Caco-2 (cell line): ENCODE data around the gene MOK. TPM values are rescaled to one million over a fixed set of nuclear protein-coding genes. Genes with fewer than 3 reads are reported as not detected.

ENCODE experiments used
- BruUV-seq: library from RNA; stranded (reverse); fragments of 400-500 nt; replicated peaks from 2 replicates; lab custom pipeline; 2021; lab: Mats Ljungman, UMichigan
- CTCF ChIA-PET: fragments of 300-600 bp; sonication (Branson Sonifier 250); formaldehyde crosslinking; loops from one replicate; lab custom pipeline; 2022; ENCODE audit warnings: antibody characterized with exemption; lab: Charles Lee
- POLR2A ChIA-PET: fragments of 300-600 bp; sonication (Branson Sonifier 250); formaldehyde crosslinking; loops from one replicate; lab custom pipeline; 2022; ENCODE audit warnings: antibody characterized with exemption; lab: Charles Lee
- DNase-seq, 2 experiments: peaks; one replicate each; pipeline versions ENCODE4 v3.0.0 to v3.0.0-alpha.2; 2020 to 2022
- H3K27me3 ChIP-seq: replicated peaks from 2 replicates; pipeline ENCODE4 v1.6.0; 2011; ENCODE audit warnings: low read length; ENCODE audit not compliant: control insufficient read depth, insufficient read depth
- H3K36me3 ChIP-seq: 2 replicates; pipeline ENCODE4 v1.5.1; 2011; ENCODE audit warnings: low read length; ENCODE audit not compliant: control insufficient read depth, insufficient read depth
- H3K4me1 ChIP-seq: fragments of 250-450 bp; sonication (Bioruptor Pico); 2 replicates; pipeline ENCODE4 v1.5.1; 2020; ENCODE audit warnings: mild to moderate bottlenecking
- H3K4me3 ChIP-seq: 2 replicates; pipeline ENCODE4 v1.5.1; 2011; ENCODE audit warnings: low read depth, mild to moderate bottlenecking, control low read depth, low read length
- H3K9me3 ChIP-seq: fragments of 250-450 bp; sonication (Bioruptor Pico); 2 replicates; pipeline ENCODE4 v1.5.1; 2020; ENCODE audit warnings: mild to moderate bottlenecking, moderate library complexity
- H3K27ac Mint-ChIP-seq: one replicate; pipeline ENCODE4 v1.8.0; 2022; ENCODE audit warnings: mixed read lengths; ENCODE audit not compliant: unreplicated experiment
- H3K27me3 Mint-ChIP-seq: one replicate; pipeline ENCODE4 v1.8.0; 2022; ENCODE audit warnings: mixed read lengths; ENCODE audit not compliant: insufficient read depth, unreplicated experiment
- H3K36me3 Mint-ChIP-seq: one replicate; pipeline ENCODE4 v1.8.0; 2022; ENCODE audit warnings: mild to moderate bottlenecking, mixed read lengths; ENCODE audit not compliant: insufficient read depth, unreplicated experiment
- H3K4me1 Mint-ChIP-seq: one replicate; pipeline ENCODE4 v1.8.0; 2022; ENCODE audit warnings: low read depth, mixed read lengths; ENCODE audit not compliant: unreplicated experiment
- H3K4me3 Mint-ChIP-seq: one replicate; pipeline ENCODE4 v1.8.0; 2022; ENCODE audit warnings: mild to moderate bottlenecking, moderate library complexity, mixed read lengths; ENCODE audit not compliant: unreplicated experiment
- H3K9me3 Mint-ChIP-seq: one replicate; pipeline ENCODE4 v1.8.0; 2022; ENCODE audit warnings: mixed read lengths; ENCODE audit not compliant: unreplicated experiment
- CTCF ChIP-seq, 2 experiments: fragments of 200-600 bp in 1 of 2; IDR thresholded peaks; 1 replicate in 1 of 2; 2 replicates in 1 of 2; pipeline versions ENCODE4 v1.5.1 to v1.8.0; 2011 to 2022; ENCODE audit warnings: antibody characterized with exemption in 1 of 2, control low read depth in 1 of 2, inconsistent platforms in 1 of 2, low read depth in 1 of 2, low read length in 1 of 2, mild to moderate bottlenecking in 1 of 2, moderate library complexity in 1 of 2; ENCODE audit not compliant: insufficient read depth in 1 of 2, severe bottlenecking in 1 of 2, unreplicated experiment in 1 of 2
- intact Hi-C: fragments of 100-400 bp; cut with micrococcal nuclease; formaldehyde crosslinking; loops from one replicate; pipeline ENCODE4 v1.10.0; 2022; ENCODE audit not compliant: unreplicated experiment
- total RNA-seq: library from RNA; stranded (reverse); gene quantifications from 2 replicates; pipeline ENCODE4 v1.2.3, GENCODE V29; 2022

MOK gene
- total RNA-seq, 1 experiment from 2014 or later: 1.4 TPM

- Histone ChIP-seq H3K4me1 (peaks cover 37% of the 10 kb centered on the region), H3K9me3 (no peaks in the 10 kb centered on the region), H3K36me3 (no peaks in the 10 kb centered on the region), H3K4me3 (peak overlapping the region; percentile 72), H3K27me3 (no peaks in the 10 kb centered on the region)
- ChIA-PET POLR2A (no interaction called here), CTCF (interaction anchor here (0.6 kb wide), 1 partner anchor 155 kb away, joined by 4 read pairs; no protein-coding TSS in a partner anchor)
- intact Hi-C loops: loop anchor here (5.0 kb wide), 3 partner anchors 182 to 738 kb away; partner anchors contain the start of genes CDC42BPB, DYNC1H1 and WDR20
- Mint-ChIP-seq H3K4me3 (peak overlapping the region; percentile 89), H3K27ac (peak overlapping the region; percentile 93), H3K36me3 (peaks cover 40% of the 10 kb centered on the region), H3K9me3 (no peaks in the 10 kb centered on the region), H3K27me3 (no peaks in the 10 kb centered on the region), H3K4me1 (peaks cover 33% of the 10 kb centered on the region)
- TF ChIP-seq CTCF (IDR thresholded peaks at IDR 0.05; ENCODE audit: insufficient read depth in 1 of 2, low read depth in 1 of 2, low read length in 1 of 2, severe bottlenecking in 1 of 2, unreplicated experiment in 1 of 2): no peak
- BruUV-seq: no TSS peak
- DNase-seq: no peak
Measured at GRCh38 chr14:102318781-102319276, 13.9 kb upstream of the MOK start.

GRCh38 chr14:102317564-102318248 lies 12.7 kb upstream of the MOK start:
- no peaks in the 10 kb centered on the region for H3K9me3 ChIP-seq
- DNase-seq: peak in 1 of 2 experiments; percentile 28
- POLR2A ChIA-PET: interaction anchor here (1.2 kb wide), 1 partner anchor 10 kb away, joined by 3 read pairs; no protein-coding TSS in a partner anchor
- intact Hi-C loops: loop anchor here (1.0 to 5.0 kb wide), 5 partner anchors 180 to 740 kb away; partner anchors contain the start of genes CDC42BPB, DYNC1H1 and WDR20
- peak overlapping the region; percentile 89 for H3K4me3 Mint-ChIP-seq
- H3K9me3 Mint-ChIP-seq: no peaks in the 10 kb centered on the region
- H3K4me1 Mint-ChIP-seq: peaks cover 33% of the 10 kb centered on the region
- peaks cover 37% of the 10 kb centered on the region for H3K4me1 ChIP-seq
- peak overlapping the region; percentile 94 for H3K27ac Mint-ChIP-seq
- H3K36me3 Mint-ChIP-seq: peaks cover 40% of the 10 kb centered on the region
- TF ChIP-seq CTCF (IDR thresholded peaks at IDR 0.05; ENCODE audit: insufficient read depth in 1 of 2, low read depth in 1 of 2, low read length in 1 of 2, severe bottlenecking in 1 of 2, unreplicated experiment in 1 of 2): peak in 1 of 2 experiments; percentile 30
- BruUV-seq: TSS peak; percentile 29
- no peaks in the 10 kb centered on the region for H3K27me3 Mint-ChIP-seq
- CTCF ChIA-PET: interaction anchor here (0.7 to 1.3 kb wide), 4 partner anchors 86 to 254 kb away, joined by 3 to 6 read pairs (median 4); no protein-coding TSS in a partner anchor
- no peaks in the 10 kb centered on the region for H3K27me3 ChIP-seq
- H3K4me3 ChIP-seq: peak overlapping the region; percentile 55
- no peaks in the 10 kb centered on the region for H3K36me3 ChIP-seq
